HEK293 (cell line): Measurements from ENCODE around the gene ESR1.

ENCODE experiments used
- FEZF1 ChIP-seq: fragments of 450-650 bp; formaldehyde crosslinking; IDR thresholded peaks from 2 replicates; pipeline ENCODE4 v1.5.1; 2016; ENCODE audit warnings: missing biosample characterization, missing genetic modification characterization
- GLI4 ChIP-seq: fragments of 450-650 bp; formaldehyde crosslinking; IDR thresholded peaks from 2 replicates; pipeline ENCODE4 v1.5.1; 2016; ENCODE audit warnings: missing biosample characterization, missing genetic modification characterization
- HIC1 ChIP-seq: fragments of 450-650 bp; formaldehyde crosslinking; IDR thresholded peaks from 2 replicates; pipeline ENCODE4 v1.5.1; 2016; ENCODE audit warnings: missing biosample characterization, missing genetic modification characterization
- HOXA7 ChIP-seq: sonication (generic); formaldehyde crosslinking; IDR thresholded peaks from 2 replicates; pipeline ENCODE4 v1.8.1; 2022; ENCODE audit warnings: missing genetic modification reagents, borderline replicate concordance
- KLF10 ChIP-seq: fragments of 450-650 bp; IDR thresholded peaks from 2 replicates; pipeline ENCODE4 v1.5.1; 2018; ENCODE audit warnings: missing biosample characterization, mild to moderate bottlenecking, missing genetic modification characterization
- PRDM10 ChIP-seq: fragments of 450-650 bp; formaldehyde crosslinking; IDR thresholded peaks from 2 replicates; pipeline ENCODE4 v1.5.1; 2016; ENCODE audit warnings: missing biosample characterization, missing genetic modification characterization
- SALL2 ChIP-seq: fragments of 450-650 bp; formaldehyde crosslinking; IDR thresholded peaks from 2 replicates; pipeline ENCODE4 v1.5.0; 2017; ENCODE audit warnings: missing biosample characterization, mild to moderate bottlenecking, missing genetic modification characterization, borderline replicate concordance
- SETDB1 ChIP-seq: IDR thresholded peaks from one replicate; pipeline ENCODE4 v1.6.1; 2017; ENCODE audit warnings: mild to moderate bottlenecking, low read length, moderate library complexity, mixed read lengths; ENCODE audit not compliant: insufficient read length
- ZBTB11 ChIP-seq: fragments of 450-650 bp; formaldehyde crosslinking; conservative IDR thresholded peaks from 2 replicates; pipeline ENCODE4 v1.5.1; 2016; ENCODE audit warnings: low read depth, missing biosample characterization, missing genetic modification characterization
- ZEB2 ChIP-seq: fragments of 450-650 bp; formaldehyde crosslinking; IDR thresholded peaks from 2 replicates; pipeline ENCODE4 v1.5.1; 2016; ENCODE audit warnings: missing biosample characterization, missing genetic modification characterization
- ZNF114 ChIP-seq: fragments of 450-650 bp; formaldehyde crosslinking; IDR thresholded peaks from 2 replicates; pipeline ENCODE4 v1.5.0; 2017; ENCODE audit warnings: missing biosample characterization, missing genetic modification characterization
- ZNF140 ChIP-seq: fragments of 450-650 bp; formaldehyde crosslinking; IDR thresholded peaks from 2 replicates; pipeline ENCODE4 v1.5.1; 2016; ENCODE audit warnings: missing biosample characterization, missing genetic modification characterization
- ZNF175 ChIP-seq: fragments of 450-650 bp; formaldehyde crosslinking; IDR thresholded peaks from 2 replicates; pipeline ENCODE4 v1.5.1; 2016; ENCODE audit warnings: missing biosample characterization, missing genetic modification characterization
- ZNF18 ChIP-seq: fragments of 450-650 bp; formaldehyde crosslinking; IDR thresholded peaks from 2 replicates; pipeline ENCODE4 v1.5.1; 2016; ENCODE audit warnings: missing biosample characterization, missing genetic modification characterization
- ZNF2 ChIP-seq: fragments of 450-650 bp; formaldehyde crosslinking; IDR thresholded peaks from 2 replicates; pipeline ENCODE4 v1.5.1; 2016; ENCODE audit warnings: missing biosample characterization, missing genetic modification characterization
- ZNF202 ChIP-seq: fragments of 450-650 bp; formaldehyde crosslinking; IDR thresholded peaks from 2 replicates; pipeline ENCODE4 v1.5.1; 2016; ENCODE audit warnings: missing biosample characterization, missing genetic modification characterization, borderline replicate concordance
- ZNF23 ChIP-seq: fragments of 450-650 bp; formaldehyde crosslinking; IDR thresholded peaks from 2 replicates; pipeline ENCODE4 v1.5.1; 2016; ENCODE audit warnings: missing biosample characterization, missing genetic modification characterization, borderline replicate concordance
- ZNF292 ChIP-seq: fragments of 450-650 bp; formaldehyde crosslinking; IDR thresholded peaks from 2 replicates; pipeline ENCODE4 v1.5.1; 2016; ENCODE audit warnings: low read depth, missing biosample characterization, missing genetic modification characterization, borderline replicate concordance
- ZNF311 ChIP-seq: fragments of 450-650 bp; formaldehyde crosslinking; IDR thresholded peaks from 2 replicates; pipeline ENCODE4 v1.5.1; 2017; ENCODE audit warnings: missing biosample characterization, missing genetic modification characterization, borderline replicate concordance
- ZNF324 ChIP-seq: fragments of 450-650 bp; formaldehyde crosslinking; IDR thresholded peaks from 2 replicates; pipeline ENCODE4 v1.5.1; 2016; ENCODE audit warnings: missing biosample characterization, missing genetic modification characterization
- ZNF391 ChIP-seq: fragments of 450-650 bp; formaldehyde crosslinking; IDR thresholded peaks from 2 replicates; pipeline ENCODE4 v1.5.1; 2016; ENCODE audit warnings: low read depth, missing biosample characterization, missing genetic modification characterization, borderline replicate concordance
- ZNF513 ChIP-seq: fragments of 450-650 bp; IDR thresholded peaks from 2 replicates; pipeline ENCODE4 v1.5.1; 2018; ENCODE audit warnings: missing biosample characterization, missing genetic modification characterization
- ZNF549 ChIP-seq: fragments of 450-650 bp; IDR thresholded peaks from 2 replicates; pipeline ENCODE4 v1.5.1; 2018; ENCODE audit warnings: missing biosample characterization, missing genetic modification characterization, mild to moderate bottlenecking, inconsistent platforms, moderate library complexity
- ZNF571 ChIP-seq: fragments of 450-650 bp; formaldehyde crosslinking; IDR thresholded peaks from 2 replicates; pipeline ENCODE4 v1.5.0; 2017; ENCODE audit warnings: missing biosample characterization, missing genetic modification characterization
- ZNF623 ChIP-seq: fragments of 450-650 bp; formaldehyde crosslinking; IDR thresholded peaks from 2 replicates; pipeline ENCODE4 v1.5.1; 2016; ENCODE audit warnings: missing biosample characterization, missing genetic modification characterization
- ZNF707 ChIP-seq: fragments of 450-650 bp; formaldehyde crosslinking; IDR thresholded peaks from 2 replicates; pipeline ENCODE4 v1.5.1; 2016; ENCODE audit warnings: missing biosample characterization, missing genetic modification characterization
- ZNF776 ChIP-seq: fragments of 450-650 bp; formaldehyde crosslinking; IDR thresholded peaks from 2 replicates; pipeline ENCODE4 v1.5.0; 2017; ENCODE audit warnings: missing biosample characterization, missing genetic modification characterization, borderline replicate concordance
- ZXDB ChIP-seq: fragments of 450-650 bp; formaldehyde crosslinking; IDR thresholded peaks from 2 replicates; pipeline ENCODE4 v1.5.1; 2016; ENCODE audit warnings: missing biosample characterization, missing genetic modification characterization
- TF ChIP-seq, protein P1 (sequence below): fragments of 450-650 bp; formaldehyde crosslinking; IDR thresholded peaks from 2 replicates; pipeline ENCODE4 v1.5.1; 2016; ENCODE audit warnings: missing biosample characterization, missing genetic modification characterization

The ESR1 gene

DNA sequence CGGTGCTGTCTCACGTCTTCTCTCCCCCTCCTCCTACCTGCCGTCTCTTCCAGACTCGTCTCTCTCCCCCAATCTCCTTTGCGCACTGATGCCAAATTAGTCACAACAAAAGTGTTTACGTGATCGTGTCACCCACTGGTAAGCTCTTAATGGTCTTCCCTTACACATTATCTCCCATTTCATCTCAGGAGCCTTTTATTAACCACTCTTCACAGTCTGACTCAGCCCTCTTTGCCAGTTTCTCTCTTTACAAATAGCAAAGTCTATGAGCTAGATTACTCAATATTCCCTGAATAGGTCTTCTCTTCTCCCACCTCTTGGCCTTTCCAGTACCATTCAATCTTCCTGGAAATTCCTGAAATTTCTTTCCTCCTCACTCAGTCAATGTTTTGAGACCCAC is 247.0 kb downstream of the ESR1 start (continued):
- TF ChIP-seq ZXDB (tag by site-specific recombination) = peak; percentile 59
- no peak for TF ChIP-seq SALL2
- no peak for TF ChIP-seq HOXA7
- peak; percentile 77 for TF ChIP-seq FEZF1
- TF ChIP-seq ZNF776 (tag by site-specific recombination) = no peak
- TF ChIP-seq ZEB2 (tag by site-specific recombination) = 0 out of 2 replicates have a peak, but pooled peaks have one; percentile 61
- no peak for TF ChIP-seq ZNF324 (tag by site-specific recombination)
- TF ChIP-seq ZNF571 (tag by site-specific recombination) = no peak
- no peak for TF ChIP-seq ZNF140 (tag by site-specific recombination)
- no peak for TF ChIP-seq ZNF513
- TF ChIP-seq ZNF2 = 0 out of 2 replicates have a peak, but pooled peaks have one; percentile 47
- TF ChIP-seq, protein P1, sequence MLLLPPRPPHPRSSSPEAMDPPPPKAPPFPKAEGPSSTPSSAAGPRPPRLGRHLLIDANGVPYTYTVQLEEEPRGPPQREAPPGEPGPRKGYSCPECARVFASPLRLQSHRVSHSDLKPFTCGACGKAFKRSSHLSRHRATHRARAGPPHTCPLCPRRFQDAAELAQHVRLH (tag by site-specific recombination) = no peak
- no peak for TF ChIP-seq ZNF18
- no peak for TF ChIP-seq ZNF549 (tag by site-specific recombination)
- no peak for TF ChIP-seq ZNF311 (tag by site-specific recombination)
- TF ChIP-seq ZNF391 (tag by site-specific recombination) = peak; percentile 24; the same call in 1 of the 2 replicates
- no peak for TF ChIP-seq ZNF707
- TF ChIP-seq ZNF292 (tag by site-specific recombination) = no peak
- no peak for TF ChIP-seq SETDB1
- peak; percentile 88 for TF ChIP-seq PRDM10 (tag by site-specific recombination)
- TF ChIP-seq ZNF23 = no peak
- no peak for TF ChIP-seq KLF10 (tag by site-specific recombination)
- no peak for TF ChIP-seq ZNF202
- TF ChIP-seq ZNF175 (tag by site-specific recombination) = no peak
- TF ChIP-seq HIC1 (tag by site-specific recombination) = 0 out of 2 replicates have a peak, but pooled peaks have one; percentile 35
- no peak for TF ChIP-seq ZNF623
- TF ChIP-seq GLI4 = no peak
- no peak for TF ChIP-seq ZNF114 (tag by site-specific recombination)
- no peak for TF ChIP-seq ZBTB11 (tag by site-specific recombination)
